MCF 10A (cell line): Measurements from ENCODE around the gene NTRK2. TPM values are rescaled to one million over a fixed set of nuclear protein-coding genes. Genes with fewer than 3 reads are reported as not detected.

Experiments
- BruUV-seq: library from RNA; stranded (reverse); fragments of 400-500 nt; replicated peaks from 2 replicates; lab custom pipeline; 2021; lab: Mats Ljungman, UMichigan
- CTCF ChIA-PET: fragments of 300-600 bp; sonication (Branson Sonifier 250); formaldehyde crosslinking; extraction: SDS; loops from one replicate; lab custom pipeline; 2021; ENCODE audit warnings: antibody characterized with exemption, inconsistent platforms; lab: Yijun Ruan, JAX
- POLR2A ChIA-PET: fragments of 300-600, 350-650 bp; sonication (Branson Sonifier 250); formaldehyde crosslinking; extraction: SDS; loops from one replicate; lab custom pipeline; 2020; ENCODE audit warnings: antibody characterized with exemption, inconsistent platforms; lab: Yijun Ruan, JAX
- DNase-seq: peaks from one replicate; pipeline ENCODE4 v3.0.0-alpha.2; 2018; ENCODE audit not compliant: unreplicated experiment
- H3K27ac Mint-ChIP-seq: one replicate; pipeline ENCODE4 v1.8.0; 2022; ENCODE audit warnings: mild to moderate bottlenecking, low read depth, mixed read lengths; ENCODE audit not compliant: unreplicated experiment
- H3K27me3 Mint-ChIP-seq: one replicate; pipeline ENCODE4 v1.8.0; 2022; ENCODE audit warnings: mixed read lengths; ENCODE audit not compliant: insufficient read depth, unreplicated experiment
- H3K36me3 Mint-ChIP-seq: one replicate; pipeline ENCODE4 v1.8.0; 2022; ENCODE audit warnings: mild to moderate bottlenecking, moderate library complexity, mixed read lengths; ENCODE audit not compliant: insufficient read depth, unreplicated experiment
- H3K4me1 Mint-ChIP-seq: one replicate; pipeline ENCODE4 v1.8.0; 2022; ENCODE audit warnings: mixed read lengths; ENCODE audit not compliant: insufficient read depth, unreplicated experiment
- H3K4me3 Mint-ChIP-seq: one replicate; pipeline ENCODE4 v1.8.0; 2022; ENCODE audit warnings: mild to moderate bottlenecking, moderate library complexity, mixed read lengths; ENCODE audit not compliant: unreplicated experiment
- H3K9me3 Mint-ChIP-seq: one replicate; pipeline ENCODE4 v1.8.0; 2022; ENCODE audit warnings: mixed read lengths; ENCODE audit not compliant: unreplicated experiment
- intact Hi-C: fragments of 100-400 bp; cut with micrococcal nuclease; formaldehyde crosslinking; loops from 2 replicates; pipeline ENCODE4 v1.14.1; 2022
- total RNA-seq: library from RNA; stranded (reverse); gene quantifications from 2 replicates; pipeline ENCODE4 v1.2.3, GENCODE V29; 2022
- TF ChIP-seq, protein P1 (sequence below): fragments of 200-600 bp; IDR thresholded peaks from one replicate; pipeline ENCODE4 v1.8.0; 2022; ENCODE audit warnings: antibody characterized with exemption, mild to moderate bottlenecking; ENCODE audit not compliant: unreplicated experiment

The NTRK2 gene
- total RNA-seq, 1 experiment from 2014 or later, result not detected

DNA sequence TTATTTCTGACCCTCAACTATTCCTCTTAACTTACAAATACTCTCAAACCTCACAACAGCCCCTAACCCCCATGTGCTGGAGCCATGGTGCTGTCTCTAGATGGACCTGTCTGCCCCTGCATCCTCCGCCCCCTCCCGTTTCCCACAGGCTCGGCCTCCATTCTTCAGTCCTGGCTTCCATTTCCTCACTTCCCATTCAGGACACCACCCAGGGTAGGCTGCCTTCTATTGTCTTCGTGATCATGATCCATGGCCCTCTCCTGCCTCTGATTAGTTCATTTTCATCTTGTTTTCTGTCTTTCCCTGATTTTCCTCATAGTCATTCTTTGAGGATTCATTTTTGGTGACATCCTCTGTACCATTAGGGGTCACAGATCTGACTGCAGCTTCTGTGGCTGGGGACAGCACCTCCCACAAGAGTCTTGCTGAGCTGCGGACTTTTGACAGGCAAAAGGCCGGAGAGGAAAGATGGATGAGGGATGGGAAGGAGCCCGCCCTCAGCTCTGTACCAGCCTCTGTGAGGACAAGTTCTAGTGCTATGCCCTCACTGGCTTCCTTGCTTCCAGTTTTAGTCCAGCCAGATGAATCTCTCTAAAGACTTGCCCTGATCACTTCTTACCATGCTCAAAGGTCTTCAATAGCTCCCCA, 255.8 kb downstream of the NTRK2 start:
- Mint-ChIP-seq H3K36me3 (peaks cover 4% of the 10 kb centered on the region), H3K9me3 (no peaks in the 10 kb centered on the region), H3K4me3 (no peak overlapping the region), H3K4me1 (no peaks in the 10 kb centered on the region), H3K27me3 (peaks cover 7% of the 10 kb centered on the region), H3K27ac (no peak overlapping the region)
- POLR2A ChIA-PET, result no interaction called here
- CTCF ChIA-PET, result interaction anchor here (0.6 kb wide), 2 partner anchors 8 to 213 kb away, joined by 3 to 5 read pairs; no protein-coding TSS in a partner anchor
- TF ChIP-seq, protein P1, sequence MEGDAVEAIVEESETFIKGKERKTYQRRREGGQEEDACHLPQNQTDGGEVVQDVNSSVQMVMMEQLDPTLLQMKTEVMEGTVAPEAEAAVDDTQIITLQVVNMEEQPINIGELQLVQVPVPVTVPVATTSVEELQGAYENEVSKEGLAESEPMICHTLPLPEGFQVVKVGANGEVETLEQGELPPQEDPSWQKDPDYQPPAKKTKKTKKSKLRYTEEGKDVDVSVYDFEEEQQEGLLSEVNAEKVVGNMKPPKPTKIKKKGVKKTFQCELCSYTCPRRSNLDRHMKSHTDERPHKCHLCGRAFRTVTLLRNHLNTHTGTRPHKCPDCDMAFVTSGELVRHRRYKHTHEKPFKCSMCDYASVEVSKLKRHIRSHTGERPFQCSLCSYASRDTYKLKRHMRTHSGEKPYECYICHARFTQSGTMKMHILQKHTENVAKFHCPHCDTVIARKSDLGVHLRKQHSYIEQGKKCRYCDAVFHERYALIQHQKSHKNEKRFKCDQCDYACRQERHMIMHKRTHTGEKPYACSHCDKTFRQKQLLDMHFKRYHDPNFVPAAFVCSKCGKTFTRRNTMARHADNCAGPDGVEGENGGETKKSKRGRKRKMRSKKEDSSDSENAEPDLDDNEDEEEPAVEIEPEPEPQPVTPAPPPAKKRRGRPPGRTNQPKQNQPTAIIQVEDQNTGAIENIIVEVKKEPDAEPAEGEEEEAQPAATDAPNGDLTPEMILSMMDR, result no peak
- DNase-seq, result no peak
- no TSS peak for BruUV-seq
- intact Hi-C loops, result no loop called here

DNA sequence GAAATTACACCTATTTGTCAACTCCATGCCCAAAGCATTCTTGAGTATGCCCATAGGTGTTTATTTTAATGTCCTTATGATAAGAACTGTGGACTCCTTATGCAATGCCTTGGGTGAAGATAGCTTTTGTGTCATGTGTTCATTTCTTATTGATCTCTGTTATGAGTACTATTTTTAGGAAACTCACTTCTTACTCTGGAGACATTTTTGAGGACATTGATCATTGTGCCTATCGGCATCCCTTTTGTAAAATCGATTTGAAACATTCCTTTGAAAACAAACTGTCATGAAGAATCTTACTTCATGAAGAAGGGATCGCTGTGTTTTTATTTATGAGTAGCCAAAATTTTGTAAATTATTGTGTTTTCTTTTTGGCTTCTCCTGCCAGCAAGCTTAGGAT, 257.3 kb downstream of the NTRK2 start:
- BruUV-seq, result no TSS peak
- intact Hi-C loops, result no loop called here
- Mint-ChIP-seq H3K9me3 (no peaks in the 10 kb centered on the region), H3K36me3 (peaks cover 4% of the 10 kb centered on the region), H3K4me3 (no peak overlapping the region), H3K27me3 (peaks cover 11% of the 10 kb centered on the region), H3K4me1 (no peaks in the 10 kb centered on the region), H3K27ac (no peak overlapping the region)
- TF ChIP-seq, protein P1, result no peak
- CTCF ChIA-PET, result interaction anchor here (0.7 kb wide), 1 partner anchor 235 kb away, joined by 3 read pairs; no protein-coding TSS in a partner anchor
- no peak for DNase-seq
- POLR2A ChIA-PET, result no interaction called here

DNA sequence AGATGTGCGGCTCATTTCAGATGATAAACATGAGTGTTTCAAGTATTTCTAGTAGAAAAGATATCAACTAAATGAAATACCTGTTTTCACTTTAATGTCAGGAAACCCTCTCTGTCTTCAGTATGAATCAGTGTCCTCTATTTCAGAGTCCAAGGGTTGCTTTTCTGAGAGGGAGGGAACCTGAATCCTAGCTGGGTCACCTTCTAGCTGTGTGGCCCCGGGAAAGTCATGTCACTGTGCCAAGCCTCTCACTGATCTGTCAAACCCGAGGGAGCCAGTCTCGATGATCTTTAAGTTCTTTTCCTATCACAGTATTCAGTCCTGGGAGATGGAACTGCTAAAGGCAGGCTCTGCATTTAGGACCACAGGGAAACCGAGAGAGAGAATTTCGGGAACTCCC, 258.9 kb downstream of the NTRK2 start:
- Mint-ChIP-seq H3K27me3 (peaks cover 11% of the 10 kb centered on the region), H3K27ac (no peak overlapping the region), H3K9me3 (no peaks in the 10 kb centered on the region), H3K4me3 (no peak overlapping the region), H3K36me3 (peaks cover 4% of the 10 kb centered on the region), H3K4me1 (no peaks in the 10 kb centered on the region)
- BruUV-seq, result no TSS peak
- ChIA-PET CTCF (interaction anchor here (0.5 to 0.8 kb wide), 2 partner anchors 35 to 215 kb away, joined by 3 to 4 read pairs; no protein-coding TSS in a partner anchor), POLR2A (no interaction called here)
- intact Hi-C loops, result no loop called here
- no peak for DNase-seq
- TF ChIP-seq, protein P1, result no peak

DNA sequence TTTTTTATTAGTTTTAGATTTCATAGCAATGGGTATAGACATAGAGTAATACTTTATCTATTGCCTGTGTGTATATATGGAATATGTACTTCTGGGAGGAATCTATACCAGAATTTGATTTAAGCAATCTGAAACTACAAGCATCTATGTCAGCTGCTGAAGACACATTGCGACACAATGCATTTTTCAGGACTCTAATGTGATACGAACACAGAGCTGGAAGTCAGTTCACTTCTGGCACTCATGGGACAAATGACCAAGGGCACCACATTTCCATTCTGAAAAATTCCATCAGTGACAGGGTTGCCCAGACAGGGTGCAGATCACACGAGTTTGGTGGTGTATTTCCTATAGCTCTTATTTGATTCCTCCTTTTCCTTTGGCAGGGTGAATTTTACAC, 259.5 kb downstream of the NTRK2 start:
- peaks cover 11% of the 10 kb centered on the region for H3K27me3 Mint-ChIP-seq
- DNase-seq, result no peak
- no peaks in the 10 kb centered on the region for H3K4me1 Mint-ChIP-seq
- no peak overlapping the region for H3K27ac Mint-ChIP-seq
- H3K9me3 Mint-ChIP-seq, result no peaks in the 10 kb centered on the region
- TF ChIP-seq, protein P1, result no peak
- intact Hi-C loops, result no loop called here
- POLR2A ChIA-PET, result interaction anchor here (0.7 kb wide), 1 partner anchor 11 kb away, joined by 3 read pairs; no protein-coding TSS in a partner anchor
- no peak overlapping the region for H3K4me3 Mint-ChIP-seq
- peaks cover 4% of the 10 kb centered on the region for H3K36me3 Mint-ChIP-seq
- CTCF ChIA-PET, result interaction anchor here (0.5 to 0.8 kb wide), 2 partner anchors 36 to 216 kb away, joined by 3 to 4 read pairs; no protein-coding TSS in a partner anchor
- BruUV-seq, result no TSS peak
